HG03378 (cell line): ENCODE data around the gene TLX1.

Experiments used
- ATAC-seq: cut with Tn5 transposase; IDR thresholded peaks from one replicate; pipeline ENCODE4 v1.9.1; 2021; ENCODE audit warnings: mild to moderate bottlenecking, moderate library complexity; ENCODE audit not compliant: unreplicated experiment

The TLX1 gene

GRCh38 chr10:101111547-101111946 is 19.6 kb upstream of the TLX1 start:
- ATAC-seq, result no peak

GRCh38 chr10:101112799-101113594 is 18.1 kb upstream of the TLX1 start:
- ATAC-seq, result no peak

GRCh38 chr10:101113890-101114403 is 17.2 kb upstream of the TLX1 start:
- no peak for ATAC-seq

- no peak for ATAC-seq
Measured at GRCh38 chr10:101114646-101115045, 16.5 kb upstream of the TLX1 start.

GRCh38 chr10:101116754-101117153 is 14.3 kb upstream of the TLX1 start:
- ATAC-seq, result no peak

DNA sequence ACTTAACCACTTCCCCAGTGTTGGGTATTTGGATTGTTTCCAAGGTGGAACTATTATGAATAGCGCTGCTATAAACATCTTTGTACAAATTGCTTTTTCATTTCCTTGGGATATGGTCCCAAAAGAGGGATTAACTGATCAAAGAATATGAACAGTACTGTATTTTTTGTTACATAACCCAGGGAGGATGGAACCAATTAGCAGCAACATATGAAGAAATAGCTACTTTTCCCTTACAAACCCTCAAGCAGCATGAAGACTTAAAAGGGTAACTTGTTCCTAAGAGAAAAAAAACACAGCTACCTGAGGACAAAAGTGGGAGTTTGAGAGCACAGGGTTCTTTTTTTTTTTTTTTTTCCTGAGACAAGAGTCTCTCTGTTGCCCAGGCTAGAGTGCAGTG is 13.1 kb upstream of the TLX1 start:
- no peak for ATAC-seq

DNA sequence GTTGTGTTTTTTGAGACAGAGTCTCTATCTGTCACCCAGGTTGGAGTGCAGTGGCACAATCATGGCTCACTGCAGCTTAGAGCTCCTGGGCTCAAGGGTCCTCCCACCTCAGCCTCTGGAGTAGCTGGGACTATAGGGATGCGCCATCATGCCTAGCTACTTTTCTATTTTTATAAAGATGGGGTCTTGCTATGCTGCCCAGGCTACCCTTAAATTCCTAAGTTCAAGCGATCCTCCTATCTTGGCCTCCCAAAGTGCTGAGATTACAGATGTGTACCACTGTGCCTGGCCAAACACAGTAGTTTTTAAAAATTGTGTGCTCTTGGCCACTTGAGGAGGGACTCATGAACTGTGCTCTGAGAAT is 10.6 kb upstream of the TLX1 start:
- ATAC-seq, result no peak

DNA sequence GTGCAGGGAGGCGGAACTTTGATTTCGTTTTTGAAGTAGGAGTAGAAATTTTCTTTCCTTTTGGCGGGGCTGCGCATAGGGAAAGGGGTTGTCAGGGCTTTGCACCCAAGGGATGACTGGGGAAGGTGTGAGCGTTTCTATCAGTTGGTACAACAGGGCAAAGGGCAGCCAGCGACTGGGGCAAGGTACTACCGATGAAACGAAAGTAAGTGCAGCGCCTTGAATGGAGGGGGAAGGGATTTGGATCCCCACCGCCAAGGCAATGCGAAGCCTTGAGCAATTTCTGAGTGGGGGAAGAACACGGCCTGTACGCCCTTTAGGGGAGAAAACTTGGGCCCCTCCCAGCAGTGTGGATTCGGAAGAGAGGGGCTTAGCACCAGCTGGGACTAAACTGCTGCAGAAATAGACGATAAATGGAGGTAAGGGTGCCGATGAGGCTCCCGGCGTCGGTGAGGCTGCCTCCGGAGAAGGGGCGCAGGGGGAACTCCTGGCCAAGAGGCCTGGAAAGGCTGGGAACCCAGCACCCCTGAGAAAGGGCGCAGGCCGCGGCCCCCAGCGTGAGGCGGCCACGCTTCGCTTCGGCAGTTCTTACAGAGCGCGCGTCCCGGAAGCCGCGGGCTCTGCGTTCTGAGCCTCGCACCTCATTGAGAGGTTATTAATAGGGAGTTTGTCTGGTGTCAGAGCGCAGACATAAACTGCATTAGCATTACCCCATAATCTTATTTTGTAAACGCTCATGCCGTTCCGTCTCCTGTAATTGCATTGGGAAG is 10.0 kb upstream of the TLX1 start:
- no peak for ATAC-seq

DNA sequence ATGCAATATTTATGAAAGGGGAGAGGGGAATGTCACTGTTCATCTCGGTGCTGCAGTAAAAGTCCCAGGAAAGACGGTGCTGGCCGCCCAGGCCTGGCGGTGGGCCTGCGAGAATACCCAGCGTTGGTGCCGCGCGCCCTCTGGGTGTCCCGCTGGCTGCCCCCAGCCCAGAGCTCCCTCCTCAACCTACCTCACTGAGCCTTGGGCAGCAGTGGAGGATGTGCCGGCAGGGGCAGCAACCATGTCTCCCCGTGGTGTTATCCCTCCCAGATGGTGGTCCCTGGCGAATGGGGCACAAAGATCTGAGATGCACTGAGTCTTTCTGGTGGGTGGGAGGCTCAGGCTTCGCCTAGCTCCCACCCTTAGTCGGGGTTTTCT is 9.5 kb upstream of the TLX1 start:
- ATAC-seq, result no peak

DNA sequence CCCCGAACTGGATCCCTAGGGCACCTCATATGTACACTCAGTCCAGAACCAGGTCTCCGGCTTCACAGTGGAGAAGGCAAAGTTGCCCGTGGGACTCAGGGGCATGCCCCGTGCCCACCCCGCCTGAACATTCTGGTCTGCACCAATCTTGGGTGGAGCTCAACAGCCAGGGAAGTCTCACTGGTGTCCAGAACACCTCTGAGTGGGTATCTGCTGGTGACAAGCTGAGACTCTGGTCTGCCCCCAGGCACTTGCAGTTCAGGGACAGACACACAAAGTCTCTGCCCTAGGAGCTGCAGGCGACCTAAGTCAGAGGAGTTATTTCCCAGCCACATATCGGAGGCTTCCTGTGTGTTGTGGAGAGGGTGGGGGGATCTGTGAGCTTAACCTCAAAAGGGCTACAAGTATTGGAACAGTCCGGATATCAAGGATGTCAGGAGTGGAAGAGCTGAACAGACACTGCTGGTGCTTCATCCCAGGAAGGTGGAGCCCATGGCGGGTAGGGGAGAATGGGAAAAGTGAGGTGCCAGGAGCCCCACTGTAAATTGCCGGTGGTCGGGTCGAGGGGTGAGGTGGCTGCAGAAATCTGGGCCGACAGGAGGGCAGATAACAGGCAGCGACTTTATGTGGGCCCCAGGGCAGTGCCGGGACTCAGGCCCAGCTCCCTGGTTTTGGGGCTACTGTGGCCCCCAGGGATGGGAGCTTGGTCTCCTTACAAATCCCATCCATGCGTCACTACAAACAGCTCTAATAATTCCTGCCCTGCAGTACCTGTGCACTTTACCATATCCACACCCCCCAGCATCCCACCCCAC is 8.6 kb upstream of the TLX1 start:
- ATAC-seq, result no peak

GRCh38 chr10:101123085-101123814 is 7.8 kb upstream of the TLX1 start:
- ATAC-seq, result no peak

- no peak for ATAC-seq
Measured at GRCh38 chr10:101123815-101124617, 7.1 kb upstream of the TLX1 start.

- no peak for ATAC-seq
Measured at GRCh38 chr10:101124933-101125332, 6.2 kb upstream of the TLX1 start.

- no peak for ATAC-seq
Measured at GRCh38 chr10:101126684-101127628, 4.1 kb upstream of the TLX1 start.

DNA sequence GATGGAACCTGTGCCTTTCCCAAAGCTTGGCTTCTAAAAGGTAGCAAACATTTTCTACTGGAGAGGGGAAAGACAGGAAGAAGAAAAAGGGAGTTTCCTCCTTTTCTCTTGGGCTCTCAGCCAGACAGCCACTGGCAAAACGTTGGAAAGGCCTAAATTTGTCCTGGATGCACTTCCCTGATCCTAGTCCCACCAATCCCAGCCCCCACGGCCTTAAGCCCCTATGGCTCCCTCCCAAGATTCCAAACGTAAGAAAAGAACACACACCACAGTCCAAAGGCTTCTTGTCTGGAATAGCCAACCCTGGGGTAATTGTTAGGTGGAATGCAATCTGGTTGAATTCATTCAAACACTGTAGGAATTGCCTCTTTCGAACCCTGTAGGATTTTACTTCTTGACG is 959 bp upstream of the TLX1 start:
- ATAC-seq, result no peak

GRCh38 chr10:101131962-101132635 is 999 bp downstream of the TLX1 start:
- no peak for ATAC-seq

- no peak for ATAC-seq
Measured at GRCh38 chr10:101132636-101133473, 1.8 kb downstream of the TLX1 start.
